Activated CD8-positive, alpha-beta memory T cell treated with anti-CD3 and anti-CD28 coated beads, Interleukin-2, amount 50 U/mL, for 24 hours (primary cell): ENCODE data around the gene TMEM132D.

ENCODE experiments used
- DNase-seq: peaks from one replicate; pipeline ENCODE4 v3.0.0-alpha.2; 2020; ENCODE audit errors: extremely low read depth

The TMEM132D gene

GRCh38 chr12:129660946-129661345 lies 242.9 kb downstream of the TMEM132D start:
- DNase-seq: no peak

GRCh38 chr12:129659961-129660622 lies 243.7 kb downstream of the TMEM132D start:
- no peak for DNase-seq

GRCh38 chr12:129657179-129657578 lies 246.6 kb downstream of the TMEM132D start:
- no peak for DNase-seq

GRCh38 chr12:129651951-129652350 lies 251.9 kb downstream of the TMEM132D start:
- no peak for DNase-seq

GRCh38 chr12:129641926-129642325 lies 261.9 kb downstream of the TMEM132D start:
- no peak for DNase-seq

DNA sequence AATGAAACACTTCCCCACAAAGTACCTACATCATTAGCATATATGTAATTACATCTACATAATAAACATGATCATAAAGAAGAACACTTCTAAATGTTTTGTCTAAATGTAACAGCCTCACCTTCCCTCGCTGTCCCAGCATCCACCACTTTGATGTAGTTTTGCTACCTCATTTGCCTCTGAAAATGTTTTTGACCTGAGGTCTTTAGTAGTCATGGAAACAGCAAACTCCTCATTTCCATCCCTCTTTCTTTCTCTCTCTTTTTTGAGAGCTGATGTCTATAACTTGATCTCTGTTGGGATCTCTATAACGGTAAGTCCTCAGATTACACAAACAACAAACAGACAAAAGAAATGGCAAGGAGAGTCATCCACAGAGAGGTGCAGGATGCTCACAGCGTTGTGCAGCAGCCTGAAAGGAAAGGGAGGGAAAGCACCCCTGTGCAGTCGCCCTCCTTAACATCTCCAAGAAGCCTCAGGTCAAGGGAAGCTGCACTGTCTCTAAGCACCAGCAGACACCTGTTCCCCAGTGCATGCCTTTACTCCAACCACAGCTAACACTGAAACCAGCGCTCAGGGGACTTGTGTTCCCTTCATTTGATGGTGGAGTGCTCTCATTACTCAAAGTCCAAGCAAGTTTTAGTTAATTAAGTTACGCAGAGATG lies 268.7 kb downstream of the TMEM132D start:
- DNase-seq: no peak

- no peak for DNase-seq
Observed at GRCh38 chr12:129631316-129631715, 272.5 kb downstream of the TMEM132D start.

- no peak for DNase-seq
Observed at GRCh38 chr12:129629901-129630300, 273.9 kb downstream of the TMEM132D start.

GRCh38 chr12:129622566-129622965 lies 281.3 kb downstream of the TMEM132D start:
- DNase-seq: no peak

GRCh38 chr12:129619271-129619670 lies 284.6 kb downstream of the TMEM132D start:
- DNase-seq: no peak

GRCh38 chr12:129617849-129618248 lies 286.0 kb downstream of the TMEM132D start:
- no peak for DNase-seq

DNA sequence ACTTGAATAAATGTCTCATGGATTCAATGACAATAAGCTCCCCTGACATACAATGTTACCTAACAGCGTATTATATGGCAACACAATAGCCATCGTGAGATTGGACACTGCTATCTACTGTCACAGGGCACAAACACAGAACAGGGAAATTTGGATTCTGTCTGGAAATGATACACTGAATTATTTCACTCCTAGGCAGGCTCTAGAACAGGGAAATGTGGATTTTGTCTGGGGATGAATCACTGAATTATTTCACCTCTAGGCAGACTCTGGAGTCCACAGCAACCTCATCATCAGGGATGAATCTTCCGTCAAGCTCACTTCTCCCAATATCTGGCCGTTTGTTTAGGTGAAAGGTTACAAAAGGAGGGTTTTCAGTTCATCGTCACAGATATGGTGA lies 288.8 kb downstream of the TMEM132D start:
- DNase-seq: no peak

DNA sequence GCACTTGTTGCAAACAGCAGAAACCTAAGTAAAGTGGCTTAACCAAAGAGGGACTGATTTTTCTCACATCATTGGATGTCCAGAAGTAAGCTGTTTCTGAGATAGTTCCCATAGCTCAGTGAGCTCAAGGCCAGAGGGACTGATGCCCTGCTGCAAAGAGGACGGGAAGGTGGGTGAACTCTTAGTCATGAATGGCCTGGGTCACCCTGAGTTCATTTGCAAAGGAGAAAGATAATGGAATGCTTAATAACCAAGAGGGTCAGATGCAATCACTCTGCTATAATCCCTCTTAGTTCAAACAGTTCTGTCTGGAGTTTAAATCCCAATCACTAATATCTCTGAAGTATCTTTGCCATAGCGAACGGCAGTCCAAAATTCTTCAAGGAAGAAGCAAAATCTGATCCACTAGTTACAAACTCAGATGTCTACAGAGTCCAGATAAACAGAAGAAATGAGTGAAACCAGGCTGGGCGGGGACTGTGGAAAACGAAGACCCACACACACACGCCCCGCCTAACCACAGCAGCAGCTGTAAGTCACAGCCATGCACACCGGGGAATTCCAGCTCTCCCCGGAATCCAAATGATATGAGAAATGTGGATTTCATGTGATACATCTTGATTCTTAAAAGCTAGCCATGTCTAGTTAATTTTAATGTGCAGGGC lies 289.5 kb downstream of the TMEM132D start:
- no peak for DNase-seq

DNA sequence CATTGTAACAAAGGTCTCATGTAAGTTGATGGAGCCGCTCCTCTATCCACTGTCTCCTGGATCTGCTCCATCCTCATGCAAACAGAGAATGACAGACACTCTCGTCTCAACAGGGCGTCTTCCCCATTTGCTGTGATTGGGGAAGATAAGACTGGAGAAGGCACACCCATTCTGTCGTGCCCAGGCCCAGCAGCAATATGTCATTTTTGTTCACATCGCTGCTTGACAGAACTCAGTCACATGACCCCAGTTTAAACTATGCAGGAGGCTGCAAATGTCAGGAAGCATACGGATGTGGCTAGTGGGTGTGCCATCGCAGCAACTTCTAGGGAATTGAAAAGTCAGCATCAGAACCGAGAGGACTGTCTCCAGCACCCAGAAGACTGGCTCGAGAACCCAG lies 290.5 kb downstream of the TMEM132D start:
- DNase-seq: no peak

DNA sequence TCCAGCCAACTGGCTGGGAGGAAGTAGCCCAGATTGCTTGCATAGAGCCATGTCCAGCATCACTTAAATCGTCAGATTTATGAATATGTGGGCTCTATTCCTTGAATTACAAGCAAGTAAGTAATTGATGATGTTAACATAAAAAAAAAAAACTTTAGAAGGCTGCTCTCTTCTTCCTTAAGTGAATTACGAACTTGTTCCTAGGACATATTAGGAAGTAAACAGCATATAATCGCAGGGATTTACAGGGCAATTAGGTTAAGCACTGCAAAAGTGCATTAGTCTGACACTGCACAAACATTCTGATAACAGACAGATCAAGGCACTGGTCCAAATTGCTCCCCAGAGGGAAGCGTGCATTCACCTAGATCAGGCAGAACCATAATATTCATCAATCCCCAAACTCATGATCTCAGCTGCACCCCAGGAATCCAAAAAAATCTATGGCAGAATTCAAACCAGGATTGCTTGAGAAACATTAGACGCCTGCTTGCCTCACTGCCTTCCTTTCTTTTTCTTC lies 293.2 kb downstream of the TMEM132D start:
- DNase-seq: no peak

- DNase-seq: no peak
Observed at GRCh38 chr12:129607756-129608155, 296.1 kb downstream of the TMEM132D start.

- DNase-seq: no peak
Observed at GRCh38 chr12:129607301-129607700, 296.5 kb downstream of the TMEM132D start.

GRCh38 chr12:129606239-129606638 lies 297.6 kb downstream of the TMEM132D start:
- no peak for DNase-seq

- no peak for DNase-seq
Observed at GRCh38 chr12:129605666-129606065, 298.2 kb downstream of the TMEM132D start.

- no peak for DNase-seq
Observed at GRCh38 chr12:129604506-129604905, 299.3 kb downstream of the TMEM132D start.

DNA sequence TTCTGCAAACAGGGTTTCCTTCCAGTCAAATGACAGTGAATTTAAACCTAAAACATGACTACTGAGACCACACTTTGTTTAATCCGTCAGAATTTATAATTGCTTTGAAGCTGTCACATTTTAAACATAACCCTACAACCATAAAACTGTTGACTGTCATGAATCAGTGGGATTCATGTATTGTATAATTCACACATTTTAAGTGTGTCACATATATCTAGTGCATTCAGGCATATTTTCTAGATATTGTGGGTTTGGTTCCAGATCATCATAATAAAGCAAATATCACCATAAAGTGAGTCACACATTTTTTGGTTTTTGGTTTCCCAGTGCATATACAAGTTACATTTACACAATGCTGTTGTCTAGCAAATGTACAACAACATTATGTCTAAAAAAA lies 304.4 kb downstream of the TMEM132D start:
- DNase-seq: no peak

- DNase-seq: no peak
Observed at GRCh38 chr12:129594098-129594497, 309.7 kb downstream of the TMEM132D start.

DNA sequence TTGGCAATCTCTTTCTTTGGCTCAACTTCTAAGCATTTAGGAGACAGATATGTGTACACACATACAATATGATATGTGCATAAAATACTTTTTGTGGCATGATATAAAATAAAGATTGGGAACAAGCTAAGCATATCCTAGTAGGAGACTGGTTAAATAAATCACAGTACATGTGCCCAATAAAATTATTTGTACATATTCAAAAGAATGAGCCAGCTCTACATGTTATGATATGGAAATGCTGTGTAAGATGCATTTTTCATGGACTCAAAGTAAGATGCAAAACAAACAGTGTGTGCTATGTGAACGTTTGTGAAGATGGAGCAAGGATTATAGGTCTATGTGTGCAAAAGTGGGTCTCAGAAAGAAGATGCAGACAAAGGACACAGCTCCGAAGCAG lies 311.4 kb downstream of the TMEM132D start:
- no peak for DNase-seq
